Stimulated activated CD8-positive, alpha-beta memory T cell treated with anti-CD3 and anti-CD28 coated beads, Interleukin-7, amount 100 ng/mL, for 1 hour (primary cell): ENCODE results near the gene COX7A1.

Source experiments
- DNase-seq, 2 donors: peaks; one replicate each; pipeline ENCODE4 v3.0.0-alpha.2; 2020; ENCODE audit warnings: low read depth in 2 of 2

The COX7A1 gene

DNA sequence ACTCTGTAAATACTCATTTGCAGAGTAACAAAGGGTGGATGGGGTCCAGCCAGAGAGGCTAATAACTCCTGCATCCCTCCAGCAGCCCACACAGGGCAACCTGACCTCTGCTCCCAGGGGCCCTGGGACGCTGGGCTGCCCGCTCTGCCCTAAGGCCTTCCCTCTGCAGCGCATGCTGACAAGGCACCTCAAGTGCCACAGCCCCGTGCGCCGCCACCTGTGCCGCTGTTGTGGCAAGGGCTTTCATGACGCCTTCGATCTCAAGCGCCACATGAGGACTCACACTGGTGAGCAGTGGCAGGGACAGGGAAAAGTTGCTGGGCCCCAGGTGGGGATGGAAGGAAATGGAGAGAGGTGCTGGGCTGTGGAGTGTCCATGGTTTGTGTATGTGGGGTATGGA, 39.6 kb downstream of the COX7A1 start:
- DNase-seq: no peak

DNA sequence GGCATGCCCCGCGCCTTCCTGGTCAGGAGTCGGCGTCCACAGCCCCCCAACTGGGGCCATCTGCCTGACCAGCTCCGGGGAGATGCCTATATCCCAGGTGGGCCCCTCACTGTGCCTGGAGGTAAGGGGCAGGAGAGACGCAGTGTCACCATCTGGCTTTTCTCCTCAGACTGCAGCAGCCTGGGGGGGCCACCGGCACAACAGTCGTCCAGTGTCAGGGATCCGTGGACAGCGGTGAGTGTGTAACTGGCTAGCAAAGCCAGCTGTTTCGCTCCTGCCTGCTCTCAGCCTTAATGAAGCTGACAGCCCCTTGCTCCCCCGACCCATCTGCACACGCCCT, 41.1 kb downstream of the COX7A1 start:
- no peak for DNase-seq

DNA sequence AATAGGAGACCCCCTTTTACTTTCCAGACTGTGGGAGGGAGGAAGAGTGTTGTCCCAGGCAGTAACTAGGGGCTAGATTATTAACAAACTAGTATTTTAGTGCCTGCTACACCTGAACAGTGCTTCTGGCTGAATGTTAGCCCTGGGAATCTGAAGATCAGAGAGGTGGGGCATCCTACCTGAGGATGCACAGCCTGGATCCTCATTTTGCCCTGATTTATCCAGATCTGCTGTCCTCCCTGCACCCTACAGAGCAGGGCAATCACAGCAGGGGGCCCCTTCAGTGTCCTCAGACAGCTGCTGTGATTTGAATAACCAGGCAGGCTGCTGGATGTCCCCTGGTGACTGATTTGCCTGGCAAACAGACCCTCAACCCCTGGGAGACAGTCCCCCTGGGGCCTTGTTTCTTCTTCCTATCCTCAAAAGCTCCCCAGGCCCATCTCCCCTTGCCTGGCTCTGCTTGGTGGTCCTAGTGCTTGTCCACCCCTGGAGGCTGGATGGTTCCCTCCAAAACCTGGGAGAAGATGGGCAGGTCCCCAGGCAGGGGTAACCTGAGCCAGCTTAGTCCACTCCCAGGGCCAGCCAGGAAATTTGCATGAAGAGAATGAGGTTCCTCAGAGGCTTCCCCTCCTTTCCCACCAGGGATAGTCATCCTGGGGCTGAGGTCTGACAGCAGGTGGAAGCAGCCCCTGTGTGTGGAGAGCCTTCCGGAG, 41.6 kb downstream of the COX7A1 start, which contains the start of gene OVOL3:
OVOL3 (plus strand) TSS at position 657 of the 713 bp plus-strand sequence. CDS start 60 bp downstream, outside the sequence.
- DNase-seq: no peak

DNA sequence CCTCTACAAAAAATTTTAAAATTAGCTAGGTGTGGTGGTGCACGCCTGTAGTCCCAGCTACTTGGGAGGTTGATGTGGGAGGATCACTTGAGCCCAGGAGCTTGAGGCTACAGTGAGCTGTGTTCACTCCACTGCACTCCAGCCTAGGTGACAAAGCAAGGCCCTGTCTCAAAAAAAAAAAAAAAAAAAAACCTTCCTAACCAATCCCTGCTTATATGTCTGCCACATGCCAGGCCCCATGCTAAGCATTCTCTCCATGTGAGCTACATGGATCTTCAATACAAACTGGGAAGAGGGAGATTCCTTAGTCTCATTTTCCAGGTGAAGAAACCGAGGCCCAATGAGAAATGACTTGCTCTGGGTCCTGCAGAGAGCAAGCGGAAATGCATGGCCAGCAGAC, 43.6 kb downstream of the COX7A1 start:
- DNase-seq: no peak

DNA sequence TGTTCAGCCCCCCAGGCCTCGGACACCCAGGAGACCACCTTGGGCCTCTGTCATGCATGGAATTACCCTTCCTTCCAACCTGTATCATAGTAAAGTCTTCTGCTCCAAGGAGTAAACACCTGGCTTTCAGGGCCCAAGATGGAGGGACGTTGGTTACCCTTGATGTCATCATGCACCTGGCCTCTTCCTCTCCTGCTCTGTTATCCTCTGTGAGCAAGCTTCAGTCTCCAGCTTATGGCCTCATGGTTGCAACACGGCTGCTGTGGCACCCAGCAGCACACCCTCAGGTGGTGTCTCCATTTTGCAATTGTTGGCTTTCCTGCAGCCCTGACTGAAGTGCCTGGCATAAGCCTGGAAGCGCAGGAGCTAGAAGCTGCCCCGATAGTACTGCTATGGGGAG, 45.3 kb downstream of the COX7A1 start:
- DNase-seq: no peak

DNA sequence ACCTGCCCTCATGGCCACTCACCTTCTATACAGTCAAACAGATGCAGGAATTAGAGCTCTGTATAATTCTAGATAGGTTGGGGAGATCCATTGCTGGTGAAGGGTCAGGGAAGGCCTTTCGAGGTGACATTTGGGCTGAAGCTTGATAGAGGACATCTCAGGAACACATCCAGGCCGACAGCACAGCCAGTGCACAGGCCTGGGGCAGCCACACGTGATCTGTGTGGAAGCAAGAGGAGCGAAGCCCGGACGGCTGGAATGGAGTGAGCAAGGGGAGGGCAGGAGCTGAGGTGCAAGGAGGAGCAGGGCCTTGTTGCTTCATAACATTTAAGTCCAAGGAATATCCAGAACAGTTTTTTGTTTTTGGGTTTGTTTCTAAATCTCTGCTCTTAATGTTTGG, 45.8 kb downstream of the COX7A1 start:
- no peak for DNase-seq

DNA sequence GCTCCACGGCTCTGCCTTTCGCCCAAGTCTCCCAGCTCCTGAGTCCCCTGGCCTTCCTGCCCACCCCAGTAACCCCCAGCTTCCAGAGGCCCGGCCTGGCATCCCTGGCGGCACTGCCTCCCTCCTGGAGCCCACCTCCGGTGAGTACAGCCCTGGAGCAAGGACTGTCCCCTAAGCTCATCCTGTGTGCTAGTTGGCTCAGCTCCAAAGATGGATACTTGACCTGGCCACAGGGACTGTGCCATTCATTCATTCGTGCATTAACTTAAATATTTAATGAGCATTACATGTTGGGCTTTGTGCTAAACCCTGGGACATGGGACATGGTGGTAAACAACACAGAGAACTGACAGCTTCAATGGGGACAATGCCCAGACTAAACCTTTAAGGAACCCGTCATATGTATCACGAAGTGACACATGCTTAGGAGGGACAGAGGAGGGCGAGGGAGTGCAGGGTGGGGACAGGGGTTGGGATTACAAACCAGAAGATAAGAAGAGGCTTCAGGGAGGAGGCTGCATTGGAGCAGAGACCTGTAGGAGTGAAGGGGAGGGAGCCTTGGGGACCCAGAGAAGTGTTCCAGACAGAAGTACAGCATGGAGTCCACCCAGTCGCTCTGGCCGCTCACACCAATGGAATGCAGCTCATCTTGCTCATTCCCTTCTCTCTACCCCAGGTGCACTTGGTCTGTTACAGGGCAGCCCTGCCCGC, 48.2 kb downstream of the COX7A1 start:
- no peak for DNase-seq

DNA sequence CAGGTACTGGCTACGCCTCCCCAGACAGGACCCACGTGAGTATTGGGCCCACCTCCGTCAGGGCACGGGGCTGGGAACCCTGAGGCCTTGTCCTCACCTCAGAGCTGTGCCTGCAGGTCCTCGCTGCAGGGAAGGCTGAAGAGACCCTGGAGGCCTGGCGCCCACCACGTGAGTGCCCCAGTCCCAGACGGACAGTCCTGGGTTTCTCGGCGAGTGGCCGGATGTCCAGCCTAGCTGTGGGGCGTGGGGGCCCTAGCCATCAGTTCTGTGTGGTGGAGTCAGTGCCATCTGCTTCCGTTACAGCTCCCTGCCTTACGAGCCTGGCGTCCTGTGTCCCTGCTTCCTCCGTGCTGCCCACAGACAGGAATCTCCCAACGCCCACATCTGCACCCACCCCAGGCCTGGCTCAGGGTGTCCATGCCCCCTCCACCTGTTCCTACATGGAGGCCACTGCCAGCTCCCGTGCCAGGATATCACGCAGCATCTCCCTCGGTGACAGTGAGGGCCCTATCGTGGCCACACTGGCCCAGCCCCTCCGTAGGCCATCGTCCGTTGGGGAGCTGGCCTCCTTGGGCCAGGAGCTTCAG, 49.1 kb downstream of the COX7A1 start:
- no peak for DNase-seq

DNA sequence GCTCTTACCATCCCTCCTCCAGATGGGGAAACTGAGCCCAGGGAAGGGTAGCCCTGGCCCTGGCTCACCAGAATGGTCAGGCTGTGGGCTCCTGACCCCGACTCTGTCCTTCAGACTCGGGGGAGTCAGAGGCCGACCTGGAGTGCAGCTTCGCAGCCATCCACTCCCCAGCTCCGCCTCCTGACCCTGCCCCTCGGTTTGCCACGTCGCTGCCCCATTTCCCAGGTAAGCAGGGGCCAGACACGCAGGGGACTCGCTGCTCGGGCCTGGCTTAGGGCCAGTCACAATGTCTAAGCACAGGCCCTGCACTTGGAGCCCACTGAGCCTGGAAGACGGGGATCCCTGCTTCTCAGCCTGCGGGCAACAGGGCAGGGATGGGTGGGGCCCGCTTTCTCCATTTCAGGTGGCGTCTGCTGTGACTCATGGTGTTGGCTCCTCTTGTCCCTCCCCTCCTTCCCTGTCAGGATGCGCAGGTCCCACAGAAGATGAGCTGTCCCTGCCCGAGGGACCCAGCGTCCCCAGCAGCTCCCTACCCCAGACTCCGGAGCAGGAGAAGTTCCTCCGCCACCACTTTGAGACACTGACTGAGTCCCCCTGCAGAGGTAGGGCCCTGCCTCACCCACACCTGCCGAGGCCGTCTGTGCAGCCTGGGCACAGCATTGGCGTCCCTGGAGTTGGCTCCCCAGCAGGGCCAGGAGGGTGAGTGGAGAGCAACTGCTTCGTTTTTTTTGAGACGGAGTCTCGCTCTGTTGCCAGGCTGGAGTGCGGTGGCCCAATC, 50.5 kb downstream of the COX7A1 start:
- no peak for DNase-seq
